GM21619 (cell line): Measurements from ENCODE around the gene RHEX.
"Not testable (repeated sequence)": the region's sequence is repeated elsewhere in the genome, so short reads cannot be mapped to it uniquely, and the experiment has no call there.

ENCODE experiments used
- ATAC-seq: cut with Tn5 transposase; IDR thresholded peaks from one replicate; pipeline ENCODE4 v1.9.1; 2021; ENCODE audit not compliant: unreplicated experiment

Gene RHEX

GRCh38 chr1:206030191-206030590 lies 22.8 kb upstream of the RHEX start:
- ATAC-seq: no peak

- ATAC-seq: peak; percentile 73
These were observed 22.3 kb upstream of the RHEX start for GRCh38 chr1:206030714-206031113.

GRCh38 chr1:206032380-206033140 lies 20.4 kb upstream of the RHEX start:
- no peak for ATAC-seq

GRCh38 chr1:206035027-206035426 lies 17.9 kb upstream of the RHEX start:
- ATAC-seq: no peak

GRCh38 chr1:206036663-206037455 lies 16.1 kb upstream of the RHEX start:
- ATAC-seq: no peak

- ATAC-seq: no peak
These were observed 15.4 kb upstream of the RHEX start for GRCh38 chr1:206037581-206037980.

- no peak for ATAC-seq
These were observed 13.7 kb upstream of the RHEX start for GRCh38 chr1:206039046-206039973.

- ATAC-seq: no peak
These were observed 12.6 kb upstream of the RHEX start for GRCh38 chr1:206040328-206040727.

- ATAC-seq: no peak
These were observed 11.3 kb upstream of the RHEX start for GRCh38 chr1:206041640-206042039.

- no peak for ATAC-seq
These were observed 5.7 kb upstream of the RHEX start for GRCh38 chr1:206047271-206047670.

- no peak for ATAC-seq
These were observed 4.4 kb upstream of the RHEX start for GRCh38 chr1:206048582-206048981.

GRCh38 chr1:206049293-206049692 lies 3.7 kb upstream of the RHEX start:
- ATAC-seq: peak; percentile 34

GRCh38 chr1:206049919-206050600 lies 2.9 kb upstream of the RHEX start:
- no peak for ATAC-seq

- ATAC-seq: peak; percentile 85
These were observed 2.2 kb upstream of the RHEX start for GRCh38 chr1:206050655-206051235.

GRCh38 chr1:206052231-206052865 lies 625 bp upstream of the RHEX start:
- not testable (repeated sequence) for ATAC-seq

- ATAC-seq: not testable (repeated sequence)
These were observed 643 bp downstream of the RHEX start for GRCh38 chr1:206053616-206054015.

GRCh38 chr1:206055069-206055625 lies 2.2 kb downstream of the RHEX start:
- ATAC-seq: not testable (repeated sequence)

- ATAC-seq: not testable (repeated sequence)
These were observed 2.8 kb downstream of the RHEX start for GRCh38 chr1:206055639-206056323.
